SU-DHL-6 (cell line): ENCODE measurements around the gene SLC16A4.

Experiments used
- H2AFZ ChIP-seq: fragments of 200-600 bp; sonication (generic); 2 replicates; pipeline ENCODE4 v1.6.1; 2014; ENCODE audit warnings: low read depth, mild to moderate bottlenecking, moderate library complexity, mixed read lengths, antibody characterized with exemption, low read length; ENCODE audit not compliant: severe bottlenecking
- H3F3A ChIP-seq: fragments of 200-600 bp; shearing (Covaris generic); 2 replicates; pipeline ENCODE4 v1.6.0; 2016; ENCODE audit warnings: antibody characterized with exemption, mild to moderate bottlenecking; ENCODE audit not compliant: insufficient read depth
- H3K27ac ChIP-seq: fragments of 200-600 bp; sonication (generic); 2 replicates; pipeline ENCODE4 v1.5.1; 2016; ENCODE audit warnings: low read depth, mild to moderate bottlenecking, low read length, moderate library complexity, mixed read lengths
- H3K27me3 ChIP-seq: fragments of 200-600 bp; sonication (generic), shearing (Covaris generic); 2 replicates; pipeline ENCODE4 v1.6.0; 2014; ENCODE audit warnings: mild to moderate bottlenecking, low read length
- H3K36me3 ChIP-seq: fragments of 200-600 bp; sonication (generic); 2 replicates; pipeline ENCODE4 v1.6.1; 2014; ENCODE audit warnings: mild to moderate bottlenecking, low read length, mixed read lengths
- H3K4me2 ChIP-seq: fragments of 300-600, 200-600 bp; shearing (Covaris generic), sonication (generic); 2 replicates; pipeline ENCODE4 v1.6.0; 2014; ENCODE audit warnings: low read length, low read depth, mild to moderate bottlenecking; ENCODE audit not compliant: poor library complexity, severe bottlenecking
- H3K4me3 ChIP-seq: fragments of 200-600 bp; sonication (generic); 2 replicates; pipeline ENCODE4 v1.5.1; 2014; ENCODE audit warnings: antibody characterized with exemption, low read length, mild to moderate bottlenecking, mixed read lengths; ENCODE audit not compliant: insufficient read depth, poor library complexity, severe bottlenecking
- H3K79me2 ChIP-seq: fragments of 200-600 bp; sonication (generic); 2 replicates; pipeline ENCODE4 v1.6.1; 2014; ENCODE audit warnings: mild to moderate bottlenecking, low read length, moderate library complexity; ENCODE audit not compliant: insufficient read depth
- H3K9ac ChIP-seq: fragments of 200-600 bp; sonication (generic); 2 replicates; pipeline ENCODE4 v1.7.0; 2014; ENCODE audit warnings: mild to moderate bottlenecking, low read length
- H3K9me2 ChIP-seq: fragments of 200-600 bp; sonication (generic); replicated peaks from 2 replicates; pipeline ENCODE4 v1.6.1; 2014; ENCODE audit warnings: low read length; ENCODE audit not compliant: insufficient read depth
- H3K9me3 ChIP-seq: fragments of 200-600 bp; sonication (generic); 2 replicates; pipeline ENCODE4 v1.6.1; 2014; ENCODE audit warnings: low read length, mixed read lengths; ENCODE audit not compliant: insufficient read depth
- H4K20me1 ChIP-seq: fragments of 200-600 bp; sonication (generic); 2 replicates; pipeline ENCODE4 v1.6.1; 2014; ENCODE audit warnings: low read depth, mild to moderate bottlenecking, antibody characterized with exemption, low read length, moderate library complexity, mixed read lengths
- EZH2phosphoT487 ChIP-seq: fragments of 200-600 bp; sonication (generic), shearing (Covaris generic); conservative IDR thresholded peaks from 2 replicates; pipeline ENCODE4 v1.6.1; 2018; ENCODE audit warnings: mild to moderate bottlenecking, antibody characterized with exemption, low read length, moderate library complexity, mixed read lengths
- TF ChIP-seq, protein P1 (sequence below): fragments of 200-600 bp; sonication (generic); IDR thresholded peaks from one replicate; pipeline ENCODE4 v1.5.1; 2017; ENCODE audit warnings: antibody characterized with exemption, mild to moderate bottlenecking, low read length, moderate library complexity; ENCODE audit not compliant: insufficient read depth, poor library complexity, severe bottlenecking

Gene SLC16A4

DNA sequence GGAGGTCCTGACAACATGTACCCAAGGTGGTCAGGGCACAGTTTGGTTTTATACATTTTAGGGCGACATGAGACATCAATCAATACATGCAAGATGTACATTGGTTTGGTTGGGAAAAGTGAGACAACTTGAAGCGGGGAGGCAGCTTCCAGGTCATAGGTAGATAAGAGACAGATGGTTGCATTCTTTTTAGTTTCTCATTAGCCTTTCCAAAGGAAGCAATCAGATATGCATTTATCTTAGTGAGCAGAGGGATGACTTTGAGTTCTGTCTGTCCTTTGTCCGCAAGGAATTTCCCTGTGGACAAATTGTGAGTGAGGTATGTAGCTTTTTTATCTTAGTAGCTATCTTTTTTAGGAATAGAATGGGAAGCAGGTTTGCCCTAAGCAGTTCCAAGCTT, 62.1 kb downstream of the SLC16A4 start:
- H3K79me2 ChIP-seq = no peaks in the 10 kb centered on the region
- no peaks in the 10 kb centered on the region for H3F3A ChIP-seq
- no peaks in the 10 kb centered on the region for H3K9me2 ChIP-seq
- H3K27ac ChIP-seq = no peak overlapping the region
- no peak overlapping the region for H3K4me3 ChIP-seq
- H3K4me2 ChIP-seq = no peak overlapping the region
- no peaks in the 10 kb centered on the region for H4K20me1 ChIP-seq
- no peak overlapping the region for H3K9ac ChIP-seq
- no peaks in the 10 kb centered on the region for H3K9me3 ChIP-seq
- no peaks in the 10 kb centered on the region for H3K27me3 ChIP-seq
- H3K36me3 ChIP-seq = no peaks in the 10 kb centered on the region
- no peak overlapping the region for H2AFZ ChIP-seq
- no peak for TF ChIP-seq EZH2phosphoT487
- TF ChIP-seq, protein P1, sequence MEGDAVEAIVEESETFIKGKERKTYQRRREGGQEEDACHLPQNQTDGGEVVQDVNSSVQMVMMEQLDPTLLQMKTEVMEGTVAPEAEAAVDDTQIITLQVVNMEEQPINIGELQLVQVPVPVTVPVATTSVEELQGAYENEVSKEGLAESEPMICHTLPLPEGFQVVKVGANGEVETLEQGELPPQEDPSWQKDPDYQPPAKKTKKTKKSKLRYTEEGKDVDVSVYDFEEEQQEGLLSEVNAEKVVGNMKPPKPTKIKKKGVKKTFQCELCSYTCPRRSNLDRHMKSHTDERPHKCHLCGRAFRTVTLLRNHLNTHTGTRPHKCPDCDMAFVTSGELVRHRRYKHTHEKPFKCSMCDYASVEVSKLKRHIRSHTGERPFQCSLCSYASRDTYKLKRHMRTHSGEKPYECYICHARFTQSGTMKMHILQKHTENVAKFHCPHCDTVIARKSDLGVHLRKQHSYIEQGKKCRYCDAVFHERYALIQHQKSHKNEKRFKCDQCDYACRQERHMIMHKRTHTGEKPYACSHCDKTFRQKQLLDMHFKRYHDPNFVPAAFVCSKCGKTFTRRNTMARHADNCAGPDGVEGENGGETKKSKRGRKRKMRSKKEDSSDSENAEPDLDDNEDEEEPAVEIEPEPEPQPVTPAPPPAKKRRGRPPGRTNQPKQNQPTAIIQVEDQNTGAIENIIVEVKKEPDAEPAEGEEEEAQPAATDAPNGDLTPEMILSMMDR = no peak

GRCh38 chr1:110328274-110328673, 62.6 kb downstream of the SLC16A4 start:
- Histone ChIP-seq H3K4me3 (no peak overlapping the region), H3K79me2 (no peaks in the 10 kb centered on the region), H3K27ac (no peak overlapping the region), H3K9me2 (no peaks in the 10 kb centered on the region), H3K36me3 (no peaks in the 10 kb centered on the region), H3K9me3 (no peaks in the 10 kb centered on the region), H3F3A (no peaks in the 10 kb centered on the region), H2AFZ (no peak overlapping the region), H4K20me1 (no peaks in the 10 kb centered on the region), H3K27me3 (no peaks in the 10 kb centered on the region), H3K4me2 (no peak overlapping the region), H3K9ac (no peak overlapping the region)
- TF ChIP-seq, protein P1 = no peak
- TF ChIP-seq EZH2phosphoT487 = no peak

DNA sequence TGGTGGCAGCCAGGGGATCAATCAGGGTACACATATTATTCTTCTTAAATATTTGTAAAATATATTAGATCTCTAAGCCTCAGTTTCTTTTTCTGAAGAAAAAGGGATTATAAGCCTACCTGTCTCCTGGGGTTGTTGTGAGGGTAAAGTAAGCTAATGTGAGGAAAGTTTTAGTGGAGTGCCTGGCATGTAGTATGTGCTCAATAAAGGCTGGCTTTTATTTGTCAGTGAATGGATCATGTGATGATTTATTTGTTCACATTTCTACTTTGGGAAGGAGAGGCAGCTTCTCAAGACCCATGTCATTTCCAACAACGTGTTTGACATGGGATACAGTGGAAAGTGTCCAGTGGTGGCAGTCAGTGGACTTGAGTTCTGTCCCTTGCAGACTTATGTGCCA, 64.0 kb downstream of the SLC16A4 start:
- no peaks in the 10 kb centered on the region for H3K79me2 ChIP-seq
- H3K9me3 ChIP-seq = no peaks in the 10 kb centered on the region
- no peaks in the 10 kb centered on the region for H3K9me2 ChIP-seq

More for the DNA sequence above, 64.0 kb downstream of the SLC16A4 start:
- Histone ChIP-seq H3F3A (no peaks in the 10 kb centered on the region), H3K4me2 (no peak overlapping the region), H3K9ac (no peak overlapping the region), H3K27ac (no peak overlapping the region), H4K20me1 (no peaks in the 10 kb centered on the region), H3K36me3 (no peaks in the 10 kb centered on the region), H2AFZ (no peak overlapping the region), H3K4me3 (no peak overlapping the region), H3K27me3 (no peaks in the 10 kb centered on the region)
- TF ChIP-seq, protein P1 = no peak
- TF ChIP-seq EZH2phosphoT487 = no peak
